Prostate gland (tissue), 2 donors: Measurements from ENCODE around the gene ATXN10.

Source experiments
- POLR2AphosphoS5 ChIP-seq: sonication (generic); formaldehyde crosslinking; IDR thresholded peaks from one replicate; pipeline ENCODE4 v1.6.1; 2017; ENCODE audit warnings: antibody characterized with exemption
- TF ChIP-seq, protein P1 (sequence below), 4 experiments: fragments of 200-600 bp in 2 of 4; fragments of 450-650 bp in 2 of 4; sonication (generic) in 2 of 4; IDR thresholded peaks; 1 replicate in 3 of 4; 2 replicates in 1 of 4; pipeline ENCODE4 v1.5.1; 2016 to 2019; ENCODE audit warnings: antibody characterized with exemption in 4 of 4, mild to moderate bottlenecking in 2 of 4, moderate library complexity in 2 of 4

DNA sequence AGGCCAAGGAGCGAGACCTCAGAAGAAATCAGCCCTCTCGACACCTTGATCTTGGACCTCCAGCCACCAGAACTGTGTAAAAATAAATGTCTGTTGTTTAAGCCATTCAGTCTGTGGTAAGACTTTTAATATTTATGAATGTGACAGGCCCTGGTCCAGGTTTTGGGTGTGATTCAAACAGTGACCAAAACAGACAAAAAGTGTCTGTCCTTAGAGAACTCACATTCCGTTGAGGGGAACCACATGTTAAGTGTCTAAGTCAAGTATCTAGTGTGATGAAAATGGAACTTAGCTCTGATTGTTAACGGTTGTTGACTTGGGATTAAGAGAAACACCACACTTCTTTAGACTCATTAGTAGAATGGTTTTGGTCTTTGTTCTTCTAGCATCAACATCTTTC, 22.2 kb downstream of the ATXN10 start:
- TF ChIP-seq, protein P1, sequence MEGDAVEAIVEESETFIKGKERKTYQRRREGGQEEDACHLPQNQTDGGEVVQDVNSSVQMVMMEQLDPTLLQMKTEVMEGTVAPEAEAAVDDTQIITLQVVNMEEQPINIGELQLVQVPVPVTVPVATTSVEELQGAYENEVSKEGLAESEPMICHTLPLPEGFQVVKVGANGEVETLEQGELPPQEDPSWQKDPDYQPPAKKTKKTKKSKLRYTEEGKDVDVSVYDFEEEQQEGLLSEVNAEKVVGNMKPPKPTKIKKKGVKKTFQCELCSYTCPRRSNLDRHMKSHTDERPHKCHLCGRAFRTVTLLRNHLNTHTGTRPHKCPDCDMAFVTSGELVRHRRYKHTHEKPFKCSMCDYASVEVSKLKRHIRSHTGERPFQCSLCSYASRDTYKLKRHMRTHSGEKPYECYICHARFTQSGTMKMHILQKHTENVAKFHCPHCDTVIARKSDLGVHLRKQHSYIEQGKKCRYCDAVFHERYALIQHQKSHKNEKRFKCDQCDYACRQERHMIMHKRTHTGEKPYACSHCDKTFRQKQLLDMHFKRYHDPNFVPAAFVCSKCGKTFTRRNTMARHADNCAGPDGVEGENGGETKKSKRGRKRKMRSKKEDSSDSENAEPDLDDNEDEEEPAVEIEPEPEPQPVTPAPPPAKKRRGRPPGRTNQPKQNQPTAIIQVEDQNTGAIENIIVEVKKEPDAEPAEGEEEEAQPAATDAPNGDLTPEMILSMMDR (IDR thresholded peaks at IDR 0.05), result no peak
- TF ChIP-seq POLR2AphosphoS5, result no peak
